KOPT-K1 (cell line): ENCODE results near the gene NOVA1.

Experiments
- H3K27ac ChIP-seq: fragments of 200-600 bp; sonication (generic); 2 replicates; pipeline ENCODE4 v1.5.1; 2016; ENCODE audit warnings: antibody characterized with exemption, mild to moderate bottlenecking, low read depth, low read length; ENCODE audit not compliant: poor library complexity, severe bottlenecking
- H3K36me3 ChIP-seq: fragments of 200-600 bp; sonication (generic); 2 replicates; pipeline ENCODE4 v1.5.1; 2017; ENCODE audit warnings: antibody characterized with exemption, mild to moderate bottlenecking, low read length, moderate library complexity; ENCODE audit not compliant: insufficient read depth
- H3K9me3 ChIP-seq: fragments of 200-600 bp; sonication (generic); 2 replicates; pipeline ENCODE4 v1.5.1; 2017; ENCODE audit warnings: antibody characterized with exemption, low read length, mild to moderate bottlenecking; ENCODE audit not compliant: insufficient read depth, poor library complexity, severe bottlenecking

Gene NOVA1

DNA sequence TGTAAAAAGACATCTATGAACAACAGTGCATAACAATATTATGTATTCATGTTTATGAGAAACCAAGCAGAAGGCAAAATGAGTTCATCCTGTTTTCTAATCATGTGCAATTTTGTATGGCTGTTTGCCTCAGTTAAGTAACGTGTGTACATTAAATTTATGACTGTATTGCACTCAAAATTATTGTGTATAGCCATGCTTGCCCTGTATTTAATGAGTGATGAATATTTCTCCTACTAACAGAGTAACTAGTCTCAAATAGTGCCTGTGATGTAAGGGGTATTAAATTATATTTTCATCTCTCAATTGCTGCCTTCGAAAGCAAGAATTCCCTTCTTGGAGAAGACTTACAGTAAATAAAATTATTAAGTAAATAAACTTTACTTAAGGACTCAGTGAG is 154.2 kb downstream of the NOVA1 start:
- no peaks in the 10 kb centered on the region for H3K9me3 ChIP-seq
- no peak overlapping the region for H3K27ac ChIP-seq
- no peaks in the 10 kb centered on the region for H3K36me3 ChIP-seq

DNA sequence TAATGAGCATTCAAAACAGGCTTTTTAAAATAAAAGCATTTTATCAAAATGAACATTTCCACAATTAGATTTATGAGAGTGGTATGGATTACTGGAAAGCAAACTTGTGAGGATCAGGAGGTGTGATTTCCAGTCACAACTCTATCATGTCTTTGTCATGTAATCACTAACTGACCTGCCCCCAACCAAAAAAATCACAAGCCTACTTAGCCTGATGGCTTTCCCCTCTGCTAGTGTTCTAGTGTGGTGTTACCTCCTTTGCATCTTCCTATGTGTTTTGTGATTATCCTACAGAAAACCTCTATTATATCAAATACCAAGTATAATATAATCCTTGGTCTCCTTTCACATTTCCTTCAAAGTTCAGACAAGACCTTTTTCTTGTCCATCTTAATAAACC is 168.6 kb downstream of the NOVA1 start:
- Histone ChIP-seq H3K27ac (no peak overlapping the region), H3K9me3 (no peaks in the 10 kb centered on the region), H3K36me3 (no peaks in the 10 kb centered on the region)

DNA sequence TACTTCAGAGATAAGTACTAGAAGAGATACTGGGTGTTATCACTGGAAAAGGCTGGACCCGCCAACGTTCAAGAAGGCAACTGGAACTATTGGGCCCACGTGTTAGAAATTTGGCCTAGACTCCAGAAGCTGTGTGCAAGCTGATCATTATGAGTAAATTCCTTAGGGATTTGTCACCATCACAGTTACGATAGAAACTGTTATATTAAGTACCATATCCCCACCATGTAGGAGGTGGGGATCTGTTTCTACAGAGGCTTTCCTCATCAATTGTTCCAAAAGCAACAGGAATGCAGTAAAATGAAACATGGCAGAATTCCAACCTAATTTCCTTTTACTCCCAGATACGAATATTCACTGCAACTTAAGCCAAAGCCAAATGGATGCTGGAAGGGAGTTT is 170.7 kb downstream of the NOVA1 start:
- Histone ChIP-seq H3K9me3 (no peaks in the 10 kb centered on the region), H3K27ac (no peak overlapping the region)

DNA sequence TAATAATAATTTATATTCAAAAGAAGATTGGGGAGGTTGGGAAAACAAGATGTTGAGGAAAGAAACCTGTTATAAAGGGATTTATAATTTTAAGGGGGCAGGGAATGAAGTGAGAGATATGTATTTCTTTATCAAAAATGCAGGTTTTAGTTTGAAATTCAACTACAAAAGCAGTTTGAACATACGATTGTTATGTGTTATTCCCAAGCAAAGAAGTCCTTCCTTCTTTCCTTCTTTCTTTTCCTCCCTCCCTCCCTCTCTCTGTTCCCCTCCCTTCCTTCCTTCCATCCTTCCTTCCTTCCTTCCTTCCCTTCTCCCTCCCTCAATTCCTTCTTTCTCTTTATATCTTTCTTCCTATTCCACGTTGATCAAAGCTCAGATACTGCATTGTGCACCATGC is 173.3 kb downstream of the NOVA1 start:
- Histone ChIP-seq H3K27ac (no peak overlapping the region), H3K9me3 (no peaks in the 10 kb centered on the region), H3K36me3 (no peaks in the 10 kb centered on the region)

More for the DNA sequence above, 170.7 kb downstream of the NOVA1 start:
- no peaks in the 10 kb centered on the region for H3K36me3 ChIP-seq

GRCh38 chr14:26415618-26416123 is 182.2 kb downstream of the NOVA1 start:
- Histone ChIP-seq H3K36me3 (no peaks in the 10 kb centered on the region), H3K9me3 (no peaks in the 10 kb centered on the region), H3K27ac (no peak overlapping the region)

- no peak overlapping the region for H3K27ac ChIP-seq
- no peaks in the 10 kb centered on the region for H3K36me3 ChIP-seq
- H3K9me3 ChIP-seq = no peaks in the 10 kb centered on the region
These were observed 182.9 kb downstream of the NOVA1 start for GRCh38 chr14:26414926-26415325.

DNA sequence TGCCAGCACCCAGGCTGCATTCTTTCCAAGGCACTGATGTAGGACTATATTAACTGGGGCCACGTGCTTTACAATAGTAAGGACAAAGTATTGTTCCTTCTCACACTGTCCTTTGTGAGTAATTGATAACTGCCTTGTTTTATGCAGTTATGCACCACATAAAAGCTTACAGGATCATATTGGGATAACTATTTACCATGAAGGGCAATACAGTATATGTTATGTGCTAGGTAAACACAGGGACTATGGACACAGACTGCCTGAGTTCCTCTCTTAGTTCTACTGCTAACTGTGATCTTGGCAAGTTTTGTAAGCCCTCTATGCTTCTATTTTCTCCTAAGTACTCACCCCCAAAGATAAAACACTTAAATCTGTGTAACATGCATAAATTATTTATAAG is 183.7 kb downstream of the NOVA1 start:
- Histone ChIP-seq H3K9me3 (no peaks in the 10 kb centered on the region), H3K27ac (no peak overlapping the region), H3K36me3 (no peaks in the 10 kb centered on the region)

DNA sequence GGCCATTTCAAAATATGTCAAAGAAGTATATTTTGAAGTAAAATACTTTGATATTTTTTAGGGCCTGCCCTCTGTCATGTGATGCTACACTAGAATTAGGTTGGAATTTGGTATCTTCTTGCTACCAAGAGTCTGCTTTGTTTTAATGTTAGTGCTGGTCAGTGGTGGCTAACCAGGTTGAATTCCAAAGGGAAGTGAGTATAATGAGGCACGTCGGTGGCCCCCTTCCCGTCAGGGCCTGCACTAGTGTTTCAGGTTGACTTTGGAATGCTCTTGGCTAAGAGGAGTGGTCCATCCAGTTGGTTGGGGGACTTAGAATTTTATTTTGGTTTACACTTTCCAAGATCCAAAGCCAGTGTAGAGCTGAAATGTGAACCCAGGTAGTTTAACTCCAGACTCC is 185.4 kb downstream of the NOVA1 start:
- H3K9me3 ChIP-seq = no peaks in the 10 kb centered on the region
- no peaks in the 10 kb centered on the region for H3K36me3 ChIP-seq
- no peak overlapping the region for H3K27ac ChIP-seq

GRCh38 chr14:26410189-26410685 is 187.6 kb downstream of the NOVA1 start:
- Histone ChIP-seq H3K9me3 (no peaks in the 10 kb centered on the region), H3K27ac (no peak overlapping the region)

GRCh38 chr14:26404927-26405326 is 192.9 kb downstream of the NOVA1 start:
- H3K9me3 ChIP-seq = no peaks in the 10 kb centered on the region
- H3K36me3 ChIP-seq = no peaks in the 10 kb centered on the region

More at GRCh38 chr14:26410189-26410685, 187.6 kb downstream of the NOVA1 start:
- no peaks in the 10 kb centered on the region for H3K36me3 ChIP-seq

DNA sequence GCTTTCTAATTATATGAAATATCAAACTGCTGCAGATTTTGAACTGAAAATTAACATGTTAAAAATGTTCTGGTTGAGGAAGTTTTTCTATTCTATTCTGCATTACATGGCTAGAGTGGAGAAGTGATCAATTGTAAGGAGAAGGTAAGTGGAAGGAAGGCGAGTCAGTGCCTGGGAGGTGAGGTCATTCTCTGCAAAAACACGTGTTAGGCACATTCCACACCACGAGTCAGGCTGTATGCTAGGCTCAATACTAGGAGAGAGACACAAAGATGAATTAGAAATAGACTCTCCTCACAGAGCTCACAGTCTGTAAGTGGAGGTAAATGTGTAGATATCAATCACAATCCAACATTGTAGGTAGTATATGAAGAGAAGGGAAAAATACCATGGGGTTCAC is 194.1 kb downstream of the NOVA1 start:
- Histone ChIP-seq H3K36me3 (no peaks in the 10 kb centered on the region), H3K27ac (no peak overlapping the region), H3K9me3 (no peaks in the 10 kb centered on the region)

More at GRCh38 chr14:26404927-26405326, 192.9 kb downstream of the NOVA1 start:
- no peak overlapping the region for H3K27ac ChIP-seq

GRCh38 chr14:26402126-26402525 is 195.7 kb downstream of the NOVA1 start:
- Histone ChIP-seq H3K27ac (no peak overlapping the region), H3K9me3 (no peaks in the 10 kb centered on the region), H3K36me3 (no peaks in the 10 kb centered on the region)

DNA sequence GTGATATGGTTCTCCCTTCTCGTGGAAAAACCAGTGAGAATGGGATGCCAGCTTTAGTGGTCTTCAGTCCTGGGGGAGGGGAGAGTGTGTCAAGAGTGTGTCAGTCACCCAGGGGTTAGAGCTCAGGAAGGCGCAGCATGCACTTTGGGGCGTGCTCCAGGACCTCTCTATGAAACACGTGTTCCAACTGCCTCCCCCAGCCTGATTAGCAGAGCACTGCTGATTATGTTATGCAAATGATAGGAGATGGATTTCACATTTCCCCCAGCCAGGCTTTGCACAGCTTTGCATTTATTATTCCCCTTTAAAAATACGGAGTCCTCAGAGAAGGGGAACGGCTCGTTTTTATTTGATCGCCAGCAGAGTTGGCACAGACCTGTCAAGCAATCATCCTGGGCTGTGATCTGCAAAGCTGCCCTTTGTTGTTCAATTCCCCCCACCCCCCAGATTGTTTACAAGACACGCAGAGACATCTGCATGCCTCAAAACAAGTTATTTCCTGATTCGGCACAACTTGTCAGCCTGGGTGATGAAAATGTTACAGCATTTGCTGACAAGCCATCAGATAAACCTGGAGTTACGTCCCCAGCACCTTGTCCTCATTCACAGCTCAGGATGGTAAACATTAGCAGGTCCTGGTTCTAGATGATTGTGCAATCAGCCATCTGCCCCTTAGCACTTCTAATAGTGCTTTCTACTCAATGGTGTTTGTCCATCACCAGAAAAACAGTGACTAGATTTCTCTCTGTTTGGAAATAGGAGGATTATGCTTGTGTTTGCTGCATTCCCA is 196.5 kb downstream of the NOVA1 start:
- Histone ChIP-seq H3K27ac (no peak overlapping the region), H3K9me3 (no peaks in the 10 kb centered on the region), H3K36me3 (no peaks in the 10 kb centered on the region)

DNA sequence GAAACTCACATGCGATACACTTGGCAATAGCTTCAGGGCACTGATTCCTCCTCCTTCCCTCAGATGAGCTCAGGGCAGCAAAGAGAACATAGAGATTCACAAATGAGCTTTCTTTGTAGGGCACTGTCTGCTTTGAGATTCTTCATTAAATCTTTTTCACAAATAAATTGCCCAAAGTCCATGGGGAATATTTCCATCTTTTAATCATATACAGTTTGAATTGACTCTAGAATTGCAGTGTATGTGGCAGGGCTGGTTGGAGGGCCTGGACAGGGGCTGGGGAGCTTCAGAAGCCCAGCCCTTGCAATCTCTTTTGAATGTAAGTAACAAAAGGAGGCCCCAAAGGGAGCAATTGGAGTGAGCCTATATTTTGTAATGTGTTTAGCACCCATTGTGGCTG is 197.5 kb downstream of the NOVA1 start:
- H3K36me3 ChIP-seq = no peaks in the 10 kb centered on the region
- no peaks in the 10 kb centered on the region for H3K9me3 ChIP-seq
- no peak overlapping the region for H3K27ac ChIP-seq

DNA sequence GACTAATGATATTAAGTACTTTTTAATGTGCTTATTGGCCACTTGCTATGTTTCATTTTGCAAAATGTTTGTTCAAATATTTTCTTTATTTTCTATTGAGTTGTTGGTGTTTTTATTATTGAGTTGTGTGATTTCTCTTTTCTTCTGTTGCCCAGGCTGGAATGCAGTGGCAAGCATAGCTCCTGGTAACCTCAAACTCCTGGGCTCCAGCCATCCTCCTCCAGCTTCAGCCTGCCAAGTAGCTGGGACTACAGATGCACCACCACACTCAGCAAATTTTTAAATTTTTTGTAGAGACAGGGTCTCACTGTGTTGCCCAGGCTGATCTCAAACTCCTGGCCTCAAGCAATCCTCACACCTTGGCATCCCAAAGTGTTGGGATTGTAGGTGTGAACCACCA is 199.2 kb downstream of the NOVA1 start:
- Histone ChIP-seq H3K9me3 (no peaks in the 10 kb centered on the region), H3K36me3 (no peaks in the 10 kb centered on the region), H3K27ac (no peak overlapping the region)
